GM15510 (cell line): Measurements from ENCODE around the gene SMARCC1.

Experiments
- POLR2A ChIP-seq: IDR thresholded peaks from 3 replicates; pipeline ENCODE4 v1.6.1; 2011; ENCODE audit warnings: borderline replicate concordance; ENCODE audit not compliant: insufficient read length; ENCODE audit errors: extremely low read depth

Gene SMARCC1

DNA sequence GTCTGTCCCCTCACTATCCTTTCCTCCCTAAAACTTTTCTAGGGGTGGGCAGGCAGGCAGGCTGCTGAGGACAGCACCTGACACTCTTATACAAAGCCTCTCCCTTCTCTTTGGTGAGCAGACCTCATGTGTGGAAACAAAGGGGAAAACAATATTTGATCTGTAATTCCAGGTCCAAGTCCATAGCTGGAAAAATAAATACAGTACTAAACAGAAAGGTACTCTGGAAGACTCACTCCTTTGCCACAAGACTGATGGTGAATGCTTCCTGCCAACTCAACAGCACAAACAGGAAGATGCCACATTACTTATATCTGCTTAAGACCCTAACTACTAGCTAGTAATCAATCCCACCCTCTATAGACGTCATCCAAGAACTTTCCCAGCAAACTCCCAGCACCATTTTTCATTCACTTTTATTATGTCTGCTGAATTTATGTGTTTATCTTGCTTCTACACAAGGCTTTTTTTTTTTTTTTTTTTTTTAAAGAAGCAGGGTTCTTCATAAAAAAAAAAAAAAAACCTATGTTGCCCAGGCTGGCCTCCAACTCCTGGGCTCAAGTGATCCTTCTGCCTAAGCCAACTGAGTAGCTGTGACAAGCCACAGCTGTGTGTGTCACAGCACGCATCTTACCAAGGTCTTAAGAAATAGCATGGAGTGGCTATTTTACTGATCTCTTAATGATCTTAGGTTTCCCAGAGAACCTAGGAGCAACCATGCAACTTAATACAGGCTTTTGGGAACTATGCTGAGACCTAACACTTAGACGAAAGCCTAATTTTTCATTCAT is 158.8 kb downstream of the SMARCC1 start:
- TF ChIP-seq POLR2A, result no peak

DNA sequence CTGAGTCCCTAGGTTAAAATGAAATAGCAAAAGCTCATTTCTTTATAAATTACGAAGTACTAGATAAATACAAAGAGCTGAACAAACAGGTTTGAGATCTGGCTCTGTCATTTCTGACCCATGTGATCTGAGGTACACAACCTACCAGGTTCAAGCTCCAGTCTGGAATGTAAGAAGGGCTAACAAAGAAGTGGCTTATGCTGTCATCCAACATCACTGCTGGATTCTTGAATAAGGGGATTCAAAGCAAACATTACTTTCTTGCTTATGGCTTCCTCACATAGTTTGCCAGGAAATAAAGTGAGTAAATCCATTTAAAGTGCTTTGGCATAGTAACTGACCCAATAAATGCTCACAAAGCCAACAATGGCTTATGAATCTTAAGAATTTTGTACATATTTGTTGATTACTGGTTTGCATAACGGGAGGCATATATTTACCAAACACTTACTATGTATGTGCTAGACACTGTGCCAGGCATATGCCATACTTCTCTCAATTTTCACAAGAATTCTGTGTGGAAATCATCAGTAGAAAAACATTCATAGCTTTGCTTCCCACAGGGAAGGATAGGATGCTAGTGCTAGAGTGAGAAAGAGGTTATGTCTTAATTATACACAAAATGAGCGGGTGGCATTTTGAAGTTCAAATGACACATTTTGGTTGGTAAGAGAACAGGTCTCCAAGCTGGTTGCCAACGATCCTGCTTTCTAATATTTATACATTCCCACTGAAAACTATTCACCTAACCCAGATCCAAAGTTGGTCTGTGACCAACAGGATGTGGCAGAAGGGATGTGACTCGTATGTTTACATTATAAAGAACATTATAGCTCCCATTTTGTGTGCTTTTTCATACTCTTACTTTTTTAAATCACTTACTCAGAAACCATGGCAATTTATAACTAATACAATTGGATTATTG is 164.3 kb downstream of the SMARCC1 start:
- no peak for TF ChIP-seq POLR2A

DNA sequence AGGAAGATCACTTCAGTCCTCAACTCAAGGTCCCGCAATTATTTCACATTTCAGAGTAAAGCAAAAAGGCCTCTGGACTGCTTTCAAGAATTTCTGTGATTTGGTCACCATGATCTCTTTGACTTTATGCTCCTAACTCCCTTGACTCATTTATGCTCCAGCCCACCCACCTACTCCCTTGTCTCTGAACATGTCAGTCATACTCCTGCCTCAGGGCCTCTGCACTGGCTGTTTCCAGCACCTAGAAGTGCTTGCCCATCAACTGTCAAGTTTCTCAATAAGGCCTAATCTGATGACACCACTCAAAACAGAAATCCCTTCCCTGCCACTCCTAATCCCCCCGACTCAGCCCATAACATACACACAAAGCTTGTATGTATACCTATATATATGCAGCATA is 166.9 kb downstream of the SMARCC1 start:
- TF ChIP-seq POLR2A, result no peak

DNA sequence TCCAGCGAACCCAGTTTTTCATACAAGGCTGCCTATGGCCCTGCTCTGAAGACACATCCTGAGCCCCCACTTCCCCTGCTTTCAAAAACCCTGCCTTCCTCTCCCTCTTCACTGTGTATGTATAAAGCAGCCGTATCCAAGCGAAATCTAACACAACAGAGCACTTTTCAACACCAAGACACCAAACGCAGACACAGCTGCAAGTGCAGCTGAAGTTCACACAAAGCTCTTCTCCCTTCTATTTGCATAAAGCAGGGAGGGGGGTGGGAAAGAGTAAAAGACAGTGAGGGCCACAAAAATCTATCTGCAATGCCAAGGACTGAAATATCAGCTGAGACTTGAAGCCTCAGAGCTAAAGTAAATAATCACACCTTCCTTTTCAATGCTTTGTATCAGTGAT is 168.0 kb downstream of the SMARCC1 start:
- no peak for TF ChIP-seq POLR2A

DNA sequence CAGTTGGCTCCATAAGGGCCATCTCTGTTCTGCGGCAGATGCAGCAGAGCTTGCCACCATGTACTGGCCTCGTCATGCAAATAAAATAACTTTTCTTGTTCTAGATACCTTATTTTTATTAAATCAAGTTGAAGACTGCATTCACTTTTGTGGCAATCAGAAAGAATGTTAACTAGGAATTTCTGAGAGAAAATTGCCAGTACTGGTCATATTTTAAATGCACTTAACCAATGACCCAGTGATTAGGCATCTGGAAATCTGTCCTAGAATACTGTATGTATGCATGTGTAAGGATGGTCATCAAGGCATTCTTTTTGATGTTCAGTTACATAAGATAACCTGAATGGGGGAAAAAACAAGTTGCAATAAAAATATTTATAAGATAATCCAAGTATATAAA is 168.8 kb downstream of the SMARCC1 start:
- TF ChIP-seq POLR2A, result no peak

DNA sequence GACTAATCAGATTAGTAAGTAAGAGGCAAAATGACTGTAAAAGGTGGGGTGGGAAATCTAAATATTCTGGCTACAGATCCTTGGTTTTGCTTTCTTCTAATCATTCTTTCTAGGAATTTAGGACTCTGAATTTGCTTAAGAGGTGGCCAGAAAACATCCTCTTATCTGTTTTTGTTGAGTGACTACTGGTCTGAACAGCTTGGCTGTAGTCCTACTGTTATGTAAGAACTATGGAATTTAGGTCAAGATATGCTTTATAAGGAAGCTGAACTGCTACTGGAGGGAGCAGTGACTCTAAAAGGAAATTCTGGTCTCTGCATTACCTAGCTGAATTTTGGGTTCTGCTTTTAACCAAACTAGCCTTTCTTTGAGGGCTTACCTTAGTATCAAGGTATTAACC is 169.5 kb downstream of the SMARCC1 start:
- no peak for TF ChIP-seq POLR2A

DNA sequence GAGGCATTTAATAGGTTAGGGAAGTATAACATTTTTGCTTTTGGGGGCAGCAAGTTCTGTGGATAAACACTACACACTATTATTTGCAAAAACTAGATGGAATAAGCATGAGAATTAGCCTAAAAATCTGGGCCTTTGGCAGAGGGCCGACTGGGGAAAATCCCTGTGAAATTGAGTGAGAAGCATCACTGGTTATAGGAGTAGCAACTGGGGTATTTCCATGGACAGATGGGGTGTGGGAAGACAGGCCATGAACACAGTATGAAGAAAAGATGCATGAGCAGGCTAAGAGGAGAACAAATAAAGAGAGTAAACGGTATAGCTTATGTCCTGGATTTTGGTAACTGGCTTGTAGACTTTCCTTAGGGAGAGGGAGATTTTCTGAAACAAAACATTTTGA is 170.1 kb downstream of the SMARCC1 start:
- no peak for TF ChIP-seq POLR2A

DNA sequence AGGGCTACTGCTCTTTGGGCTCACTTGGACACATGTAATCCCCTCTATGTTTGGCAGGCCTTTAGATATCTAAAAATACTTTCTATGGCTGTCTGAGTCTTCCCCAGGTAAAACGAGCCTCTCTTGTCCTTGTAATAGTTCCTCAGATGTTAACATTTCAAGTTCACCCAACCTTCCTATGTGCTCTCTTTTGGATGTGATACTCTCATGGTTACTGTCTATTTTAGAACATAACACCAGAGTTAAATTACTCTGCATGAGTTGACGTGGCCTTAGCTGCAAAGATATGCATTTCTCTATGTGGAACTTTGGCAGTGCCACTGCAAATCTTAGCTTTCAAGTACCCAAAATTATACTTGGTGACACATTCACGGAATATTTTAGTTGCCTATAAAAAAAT is 171.1 kb downstream of the SMARCC1 start:
- no peak for TF ChIP-seq POLR2A

DNA sequence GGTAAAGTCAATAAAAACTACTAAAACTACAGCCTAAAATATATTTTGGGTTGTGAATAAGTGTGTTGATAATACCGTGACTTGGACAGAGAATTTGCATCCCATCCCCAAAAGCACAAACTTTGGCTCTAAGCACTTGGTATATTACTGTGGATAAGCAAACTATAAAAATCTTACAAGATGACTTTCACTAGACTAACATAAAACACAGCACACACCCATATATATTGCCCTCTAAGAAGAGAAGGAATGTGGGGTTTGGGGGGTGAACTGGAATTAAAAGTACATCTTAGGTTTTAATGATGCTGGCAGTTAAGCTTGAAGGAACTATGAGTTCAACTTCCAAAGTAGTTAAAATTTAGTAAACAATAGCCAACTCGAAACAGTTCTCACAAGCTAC is 174.4 kb downstream of the SMARCC1 start:
- TF ChIP-seq POLR2A, result no peak

DNA sequence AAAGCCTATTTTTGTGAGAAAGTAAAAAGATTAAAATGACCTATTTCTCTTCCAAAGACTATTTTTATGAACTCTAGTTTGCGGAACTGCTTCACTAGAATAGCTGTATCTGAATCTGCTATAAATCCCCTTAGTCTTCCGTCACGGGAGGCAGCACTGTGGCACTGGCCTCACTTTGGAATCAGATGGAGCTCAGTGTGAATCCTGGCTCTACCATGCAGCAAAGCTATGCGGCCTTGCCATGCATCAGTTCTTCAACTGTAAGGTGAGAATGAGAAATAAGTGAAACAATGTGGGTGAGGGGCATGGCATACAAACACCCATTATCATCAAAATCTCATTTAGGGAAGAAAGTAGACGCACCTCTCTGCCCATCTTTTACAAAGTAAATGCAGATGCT is 175.5 kb downstream of the SMARCC1 start:
- TF ChIP-seq POLR2A, result no peak

DNA sequence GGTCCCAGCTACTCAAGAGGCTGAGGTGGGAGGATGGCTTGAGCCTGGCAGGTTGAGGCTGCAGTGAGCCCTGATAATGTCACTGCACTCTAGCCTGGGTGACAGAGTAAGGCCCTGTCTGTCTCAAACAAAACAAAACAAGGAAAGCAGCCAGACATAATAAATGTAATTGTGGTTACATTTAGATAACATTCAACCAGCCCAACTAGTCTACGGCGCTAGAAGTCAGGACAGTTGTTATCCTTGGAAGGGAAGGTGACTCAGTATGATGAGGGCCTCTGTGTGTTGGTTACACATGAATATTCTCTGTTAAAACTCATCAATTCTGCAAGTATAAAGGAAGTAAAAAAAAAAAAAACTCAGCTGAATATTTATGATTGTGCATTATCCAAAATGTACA is 176.0 kb downstream of the SMARCC1 start:
- no peak for TF ChIP-seq POLR2A

DNA sequence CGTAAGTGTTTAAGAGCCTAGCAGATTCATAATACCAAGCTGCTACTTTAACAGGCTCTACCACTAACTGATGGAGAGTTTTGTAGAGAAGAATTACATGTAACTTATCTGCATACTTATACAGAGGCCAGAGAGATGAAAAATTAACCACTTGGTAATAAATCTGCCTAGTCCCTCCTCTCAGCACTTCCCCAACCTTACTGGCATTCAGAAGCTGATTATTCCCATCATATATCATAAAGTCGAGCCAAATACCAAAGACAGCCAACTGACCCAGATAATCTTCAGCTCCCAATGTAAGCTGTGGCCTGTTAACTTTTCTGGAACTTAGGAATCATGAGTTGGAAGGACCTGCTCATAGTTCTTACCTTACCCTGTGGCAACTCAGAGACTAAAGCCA is 177.5 kb downstream of the SMARCC1 start:
- no peak for TF ChIP-seq POLR2A

DNA sequence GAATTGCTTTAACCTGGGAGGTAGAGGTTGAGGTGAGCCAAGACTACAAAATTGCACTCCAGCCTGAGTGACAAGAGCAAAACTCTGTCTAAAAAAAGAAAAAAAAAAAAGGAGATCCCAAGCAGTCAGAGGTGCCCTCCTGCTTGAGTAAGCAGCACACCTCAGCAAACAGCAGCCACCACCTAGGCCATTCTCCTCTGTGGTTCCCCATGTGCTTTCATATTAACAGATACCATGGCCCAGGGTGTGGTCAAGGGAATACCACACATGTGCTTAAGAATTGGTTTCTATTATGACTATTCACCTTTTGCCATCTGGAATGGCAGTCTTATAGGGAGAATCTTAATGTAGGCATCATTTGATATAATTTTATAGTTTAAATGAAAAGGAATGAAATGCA is 178.4 kb downstream of the SMARCC1 start:
- TF ChIP-seq POLR2A, result no peak

DNA sequence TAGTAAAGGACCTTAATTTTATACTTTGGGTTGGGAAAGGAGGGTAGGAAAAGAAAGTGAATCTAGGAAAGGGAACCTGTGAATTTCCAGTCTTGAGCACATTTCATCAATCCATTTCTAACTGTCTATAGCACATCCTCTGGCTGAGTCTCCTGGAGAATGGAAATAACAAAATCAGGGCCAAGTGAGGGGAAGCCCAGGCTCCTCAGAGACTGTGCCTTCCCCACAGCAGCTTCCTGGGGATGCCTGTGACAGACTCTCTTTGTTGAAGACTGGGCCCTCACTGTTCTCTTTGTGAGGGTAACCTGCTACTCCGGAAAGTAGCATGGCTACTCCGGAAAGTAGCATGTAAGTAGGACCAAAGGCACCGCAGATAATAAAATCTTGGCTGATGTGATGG is 180.4 kb downstream of the SMARCC1 start:
- TF ChIP-seq POLR2A, result no peak

DNA sequence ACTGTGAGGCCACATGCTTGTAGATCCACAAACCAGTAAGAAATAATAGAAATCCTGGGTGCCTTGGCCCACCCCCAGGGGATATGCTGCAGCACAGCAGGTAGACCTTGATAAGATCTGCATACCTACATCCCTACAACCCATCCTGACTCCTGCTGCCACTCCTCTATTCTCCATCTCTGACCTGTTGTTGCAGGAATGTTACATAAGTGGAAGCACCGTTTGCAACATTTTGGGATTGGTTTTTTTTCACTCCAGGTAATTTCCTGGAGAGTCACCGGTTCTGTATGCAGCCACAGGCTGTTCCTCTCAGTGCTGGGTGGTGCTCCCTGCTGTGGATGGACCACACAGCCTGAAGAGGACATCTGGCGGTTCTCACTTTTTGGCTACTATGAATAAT is 186.9 kb downstream of the SMARCC1 start:
- TF ChIP-seq POLR2A, result no peak

DNA sequence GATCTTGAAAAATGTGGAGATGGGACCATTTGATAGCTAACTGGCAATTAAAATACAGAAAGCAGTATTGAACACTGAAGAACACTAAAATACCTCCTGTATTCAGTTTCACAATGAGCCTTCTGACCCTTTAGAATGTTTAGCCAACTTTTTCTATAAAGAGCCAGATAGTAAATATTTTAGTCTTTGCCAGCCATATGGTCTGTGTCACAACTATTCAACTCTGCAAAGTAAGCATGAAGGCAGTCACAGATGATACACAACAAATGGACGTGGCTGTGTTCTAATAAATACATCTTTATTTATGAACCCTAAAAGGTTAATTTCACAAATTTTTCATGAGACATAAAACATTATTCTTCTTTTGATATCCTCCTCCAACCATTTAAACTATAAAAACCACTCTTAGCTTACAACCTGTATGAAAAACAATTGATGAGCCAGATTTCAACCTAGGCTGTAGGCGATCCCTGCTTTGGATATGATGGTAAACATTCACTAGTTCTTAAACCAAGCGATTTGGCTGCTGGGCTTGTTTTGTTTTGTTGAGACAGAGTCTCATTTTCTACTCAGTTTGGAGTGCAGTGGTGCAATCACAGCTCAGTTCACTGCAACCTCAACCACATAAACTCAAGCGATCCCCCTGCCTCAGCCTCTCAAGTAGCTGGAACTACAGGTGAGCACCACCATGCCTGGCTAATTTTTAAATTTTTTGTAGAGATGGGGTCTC is 189.5 kb downstream of the SMARCC1 start:
- no peak for TF ChIP-seq POLR2A

DNA sequence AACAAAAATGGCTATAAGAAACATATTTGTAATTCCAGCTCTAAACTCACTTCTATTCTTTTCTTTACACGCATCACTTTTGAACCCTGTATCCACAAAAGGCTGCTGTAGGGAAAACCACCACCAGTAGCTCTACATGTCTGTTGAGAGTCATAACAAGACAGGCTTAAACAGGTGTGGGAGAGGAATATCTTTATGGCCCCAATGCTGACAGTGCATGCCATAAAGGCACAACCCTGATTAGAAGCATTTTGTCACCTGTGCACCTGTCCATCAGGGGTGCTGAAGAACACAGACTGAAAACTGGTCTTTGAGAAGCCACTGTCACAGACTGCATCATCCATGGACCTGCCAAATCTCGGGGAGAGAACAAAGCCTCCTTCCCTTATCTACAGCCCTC is 191.5 kb downstream of the SMARCC1 start:
- no peak for TF ChIP-seq POLR2A
